LNCaP clone FGC (cell line): ENCODE measurements around the gene HCRT.
A peak's percentile ranks its signal among the peaks of the same experiment; 100 is the strongest.
"Not testable (repeated sequence)": the region's sequence is repeated elsewhere in the genome, so short reads cannot be mapped to it uniquely, and the experiment has no call there.

Experiments used
- DNase-seq: peaks from one replicate; pipeline ENCODE4 v3.0.0-alpha.2; 2011; ENCODE audit warnings: low read depth
- H3K4me3 ChIP-seq: 2 replicates; pipeline ENCODE4 v1.5.1; 2011; ENCODE audit warnings: mild to moderate bottlenecking, low read depth, low read length, control low read depth
- TF ChIP-seq, protein P1 (sequence below): IDR thresholded peaks from 2 replicates; pipeline ENCODE4 v1.5.1; 2012; ENCODE audit warnings: mild to moderate bottlenecking; ENCODE audit not compliant: control insufficient read depth, insufficient read depth; ENCODE audit errors: extremely low read depth

HCRT gene

DNA sequence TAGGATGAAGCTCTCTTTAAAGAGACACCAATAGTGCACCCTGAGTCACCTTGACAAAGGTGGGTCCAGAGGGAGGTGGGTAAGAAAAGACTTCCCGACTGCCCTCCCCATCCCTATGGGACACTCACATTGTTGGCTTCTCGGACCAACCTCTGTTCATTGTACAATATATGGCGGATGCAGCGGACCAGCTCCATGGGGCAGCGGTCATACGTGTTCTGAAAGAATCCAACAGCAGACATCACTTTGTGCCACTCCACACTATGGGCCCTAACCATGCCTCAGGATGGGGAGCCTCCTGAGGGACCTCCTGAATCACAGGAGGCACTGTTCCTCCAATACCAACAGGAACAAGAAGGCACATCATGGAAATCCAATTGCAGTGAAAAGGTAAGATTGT lies 39.4 kb upstream of the HCRT start:
- DNase-seq: no peak
- TF ChIP-seq, protein P1, sequence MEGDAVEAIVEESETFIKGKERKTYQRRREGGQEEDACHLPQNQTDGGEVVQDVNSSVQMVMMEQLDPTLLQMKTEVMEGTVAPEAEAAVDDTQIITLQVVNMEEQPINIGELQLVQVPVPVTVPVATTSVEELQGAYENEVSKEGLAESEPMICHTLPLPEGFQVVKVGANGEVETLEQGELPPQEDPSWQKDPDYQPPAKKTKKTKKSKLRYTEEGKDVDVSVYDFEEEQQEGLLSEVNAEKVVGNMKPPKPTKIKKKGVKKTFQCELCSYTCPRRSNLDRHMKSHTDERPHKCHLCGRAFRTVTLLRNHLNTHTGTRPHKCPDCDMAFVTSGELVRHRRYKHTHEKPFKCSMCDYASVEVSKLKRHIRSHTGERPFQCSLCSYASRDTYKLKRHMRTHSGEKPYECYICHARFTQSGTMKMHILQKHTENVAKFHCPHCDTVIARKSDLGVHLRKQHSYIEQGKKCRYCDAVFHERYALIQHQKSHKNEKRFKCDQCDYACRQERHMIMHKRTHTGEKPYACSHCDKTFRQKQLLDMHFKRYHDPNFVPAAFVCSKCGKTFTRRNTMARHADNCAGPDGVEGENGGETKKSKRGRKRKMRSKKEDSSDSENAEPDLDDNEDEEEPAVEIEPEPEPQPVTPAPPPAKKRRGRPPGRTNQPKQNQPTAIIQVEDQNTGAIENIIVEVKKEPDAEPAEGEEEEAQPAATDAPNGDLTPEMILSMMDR: no peak
- H3K4me3 ChIP-seq: no peak overlapping the region

DNA sequence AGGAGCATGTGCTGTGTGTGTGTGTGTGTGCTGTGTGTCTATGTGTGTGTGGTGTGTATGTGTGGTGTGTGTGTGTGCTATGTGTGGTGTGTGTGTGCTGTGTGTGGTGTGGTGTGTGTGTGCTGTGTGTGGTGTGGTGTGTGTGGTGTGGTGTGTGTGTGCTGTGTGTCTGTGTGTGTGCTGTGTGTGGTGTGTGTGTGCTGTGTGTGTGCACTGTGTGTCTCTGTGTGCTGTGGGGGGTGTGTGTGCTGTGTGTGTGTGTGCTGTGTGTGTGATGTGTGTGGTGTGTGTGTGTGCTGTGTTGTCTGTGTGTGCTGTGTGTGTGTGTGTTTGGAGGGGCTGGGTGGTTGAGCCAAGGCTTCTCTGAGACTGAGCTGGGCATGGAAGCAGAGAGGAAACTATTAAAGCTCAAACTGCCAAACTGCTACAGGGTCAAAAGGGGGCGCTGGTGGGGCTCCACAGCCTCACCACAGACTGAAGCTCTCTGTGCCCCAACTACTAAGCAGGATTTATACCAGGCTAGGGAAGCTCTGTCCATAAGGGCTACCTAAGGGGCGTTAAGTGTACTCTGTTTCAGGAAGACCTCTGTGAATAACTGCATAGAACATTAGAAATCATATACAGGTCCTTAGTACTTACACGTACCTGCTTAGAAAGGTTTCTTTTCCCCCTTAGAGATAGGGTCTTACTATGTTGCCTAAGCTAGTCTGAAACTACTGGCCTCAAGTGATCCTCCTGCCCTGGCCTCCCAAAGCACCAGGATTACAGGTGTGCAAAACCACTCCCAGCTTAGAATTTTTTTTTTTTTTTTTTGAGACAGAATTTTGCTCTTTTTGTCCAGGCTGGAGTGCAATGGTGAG lies 36.9 kb upstream of the HCRT start:
- DNase-seq: no peak
- TF ChIP-seq, protein P1: peak; percentile 57
- H3K4me3 ChIP-seq: no peak overlapping the region

DNA sequence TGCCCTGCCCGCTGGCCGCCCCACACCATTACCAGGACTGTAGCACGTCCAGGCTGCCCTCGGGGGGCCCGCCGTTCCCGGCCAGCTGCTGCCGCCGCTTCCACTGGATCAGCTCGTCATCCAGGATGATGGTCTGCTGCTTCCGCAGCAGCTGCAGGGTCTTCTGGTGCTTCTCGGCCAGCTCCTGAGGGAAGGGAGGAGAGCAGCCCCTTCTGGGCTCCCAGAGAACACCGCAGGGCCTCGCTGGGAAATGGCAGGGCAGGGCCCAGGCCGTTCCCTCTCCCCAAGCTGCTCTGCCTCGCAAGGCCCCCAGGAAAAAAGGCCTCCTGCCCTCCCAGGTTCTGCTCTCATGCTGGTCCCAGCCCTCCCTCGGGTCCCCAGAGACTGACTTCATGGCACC lies 34.0 kb upstream of the HCRT start:
- H3K4me3 ChIP-seq, DNase-seq: not testable (repeated sequence)

DNA sequence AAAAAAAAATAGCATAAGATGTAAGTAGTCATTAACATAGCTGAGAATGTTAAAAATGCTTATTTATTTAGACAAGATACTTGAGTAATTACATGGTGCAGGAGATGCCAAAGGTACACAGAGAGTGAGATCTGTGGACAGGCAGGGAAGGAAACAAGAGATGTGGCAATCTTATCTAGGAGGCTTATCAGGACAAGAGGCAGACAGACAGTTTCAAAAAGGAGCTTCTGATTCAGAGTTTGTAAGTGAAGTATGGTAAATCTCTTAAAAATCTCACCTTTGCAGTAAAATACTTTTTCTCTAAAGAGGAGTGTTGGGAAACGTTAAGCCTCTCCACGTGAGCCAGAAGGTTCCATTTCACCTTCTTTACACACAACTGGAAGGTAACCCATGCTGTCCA lies 28.9 kb upstream of the HCRT start:
- H3K4me3 ChIP-seq: no peak overlapping the region
- TF ChIP-seq, protein P1: no peak
- DNase-seq: no peak

DNA sequence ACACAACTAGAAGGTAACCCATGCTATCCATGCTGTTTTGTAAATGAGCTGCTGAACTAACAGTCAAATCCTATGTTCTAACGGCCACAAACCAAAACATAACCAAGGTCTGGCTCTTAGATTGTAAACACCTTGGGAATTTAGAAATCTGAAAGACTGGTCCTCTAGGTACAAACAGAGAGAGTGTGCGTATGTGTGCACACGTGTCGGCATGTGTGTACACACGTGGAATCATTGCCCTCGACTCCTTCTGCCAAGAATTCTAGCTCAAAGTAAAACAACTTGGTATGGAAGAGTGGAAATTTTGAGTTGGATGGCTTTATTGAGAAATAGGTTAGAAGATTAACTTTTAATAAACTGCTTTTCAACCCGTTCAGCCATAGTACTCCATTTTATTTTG lies 27.1 kb upstream of the HCRT start:
- TF ChIP-seq, protein P1: no peak
- DNase-seq: no peak

DNA sequence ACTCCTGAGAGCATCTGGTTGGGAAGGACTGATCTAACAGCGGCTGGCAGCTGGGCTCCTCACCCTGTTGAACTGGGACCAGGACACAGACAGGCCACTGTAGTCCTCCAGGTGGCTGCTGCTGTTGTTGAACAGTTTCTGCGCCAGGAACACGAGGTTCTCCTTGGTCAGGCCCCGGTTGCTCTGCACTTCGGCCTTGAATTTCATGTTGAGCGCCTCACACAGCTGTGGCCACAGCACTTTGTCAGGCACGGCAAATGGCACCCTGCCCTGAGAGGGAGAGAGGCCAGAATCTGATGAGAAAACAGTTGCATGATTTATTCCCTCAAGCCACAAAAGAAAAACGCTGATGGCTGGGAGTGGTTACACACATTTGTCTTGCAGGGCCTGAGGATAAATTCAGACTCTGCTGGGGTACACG lies 26.7 kb upstream of the HCRT start:
- DNase-seq, H3K4me3 ChIP-seq: not testable (repeated sequence)

More for the DNA sequence above, 27.1 kb upstream of the HCRT start:
- H3K4me3 ChIP-seq: no peak overlapping the region

DNA sequence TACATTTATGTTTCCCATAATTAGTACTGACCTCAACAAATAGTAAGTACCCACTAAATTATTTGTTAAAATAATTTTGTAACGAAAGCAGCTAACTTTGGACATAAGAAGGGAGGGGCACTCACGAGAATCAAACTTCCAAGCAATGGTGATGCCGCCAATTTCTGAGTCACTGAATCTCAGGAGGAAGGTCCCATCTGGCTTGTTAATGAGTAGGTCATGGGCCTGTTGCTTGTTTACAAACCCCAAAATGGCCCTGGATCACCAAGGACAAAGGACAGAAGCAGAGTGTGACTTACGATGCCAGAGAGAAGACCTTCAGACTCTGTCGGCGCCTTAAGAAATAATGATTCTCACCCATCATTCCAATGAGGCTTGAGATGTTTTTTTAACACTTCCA lies 24.8 kb upstream of the HCRT start:
- H3K4me3 ChIP-seq: no peak overlapping the region
- no peak for DNase-seq
- TF ChIP-seq, protein P1: no peak

DNA sequence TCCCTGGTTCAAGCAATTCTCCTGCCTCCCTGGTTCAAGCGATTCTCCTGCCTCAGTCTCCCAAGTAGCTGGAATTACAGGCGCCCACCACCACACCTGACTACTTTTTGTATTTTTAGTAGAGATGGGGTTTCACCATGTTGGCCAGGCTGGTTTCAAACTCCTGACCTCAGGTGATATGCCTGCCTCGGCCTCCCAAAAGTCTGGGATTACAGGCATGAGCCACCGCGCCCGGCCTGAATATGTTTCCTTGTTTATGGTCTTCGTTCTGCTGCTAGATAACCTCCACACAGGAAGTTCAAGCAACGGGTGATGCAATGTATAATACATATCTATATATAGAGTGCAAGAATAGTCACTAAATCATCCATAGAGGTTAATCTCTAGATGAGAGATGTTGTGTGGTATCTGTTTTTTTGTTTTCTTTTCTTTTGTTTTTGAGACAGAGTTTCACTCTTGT lies 20.9 kb upstream of the HCRT start:
- not testable (repeated sequence) for H3K4me3 ChIP-seq, DNase-seq
